IPS-15b (cell line): ENCODE measurements around the gene SKA3.
"Not testable (repeated sequence)": the region's sequence is repeated elsewhere in the genome, so short reads cannot be mapped to it uniquely, and the experiment has no call there.

Source experiments
- H3K27me3 ChIP-seq: one replicate; pipeline ENCODE4 v1.6.1; 2013; ENCODE audit warnings: low read length; ENCODE audit not compliant: control insufficient read depth, insufficient read depth
- H3K36me3 ChIP-seq: one replicate; pipeline ENCODE4 v1.6.1; 2013; ENCODE audit warnings: low read length; ENCODE audit not compliant: control insufficient read depth, insufficient read depth
- H3K4me1 ChIP-seq: one replicate; pipeline ENCODE4 v1.6.1; 2013; ENCODE audit warnings: mild to moderate bottlenecking, low read length; ENCODE audit not compliant: control insufficient read depth, insufficient read depth
- H3K4me3 ChIP-seq: one replicate; pipeline ENCODE4 v1.5.1; 2013; ENCODE audit warnings: low read depth, low read length
- H3K9ac ChIP-seq: one replicate; pipeline ENCODE4 v1.6.1; 2013; ENCODE audit warnings: low read depth, mild to moderate bottlenecking, low read length
- H3K9me3 ChIP-seq: one replicate; pipeline ENCODE4 v1.6.1; 2013; ENCODE audit warnings: mild to moderate bottlenecking, low read length; ENCODE audit not compliant: control insufficient read depth, insufficient read depth

SKA3 gene

DNA sequence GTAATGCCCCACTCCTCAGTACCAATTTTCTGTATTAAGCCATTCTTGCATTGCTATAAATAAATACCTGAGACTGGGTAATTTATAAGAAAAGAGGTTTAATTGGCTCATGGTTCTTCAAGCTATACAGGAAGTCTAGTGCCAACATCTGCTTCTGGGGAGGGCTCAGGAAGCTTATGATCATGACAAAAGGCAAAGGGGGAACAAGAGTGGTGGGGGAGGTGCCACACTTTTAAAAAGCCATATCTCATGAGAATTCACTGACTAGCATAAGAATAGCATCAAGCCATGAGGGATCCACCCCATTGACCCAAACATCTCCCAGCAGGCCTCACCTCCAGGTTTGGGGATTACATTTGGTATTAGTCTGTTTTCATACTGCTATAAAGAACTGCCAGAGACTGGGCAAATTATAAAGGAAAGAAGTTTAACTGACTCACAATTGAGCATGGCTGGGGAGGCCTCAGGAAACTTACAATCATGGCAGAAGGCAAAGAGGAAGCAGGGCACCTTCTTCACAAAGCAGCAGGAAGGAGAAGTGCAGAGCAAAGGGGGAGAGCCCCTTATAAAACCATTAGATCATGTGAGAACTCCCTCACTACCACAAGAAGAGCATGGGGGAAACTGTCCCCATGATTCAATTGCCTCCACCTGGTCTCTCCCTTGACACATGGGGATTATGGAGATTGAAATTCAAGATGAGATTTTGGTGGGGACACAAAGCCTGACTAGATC lies 25.3 kb upstream of the SKA3 start:
- H3K4me3 ChIP-seq, H3K27me3 ChIP-seq, H3K4me1 ChIP-seq, H3K36me3 ChIP-seq, H3K9me3 ChIP-seq, H3K9ac ChIP-seq: not testable (repeated sequence)

DNA sequence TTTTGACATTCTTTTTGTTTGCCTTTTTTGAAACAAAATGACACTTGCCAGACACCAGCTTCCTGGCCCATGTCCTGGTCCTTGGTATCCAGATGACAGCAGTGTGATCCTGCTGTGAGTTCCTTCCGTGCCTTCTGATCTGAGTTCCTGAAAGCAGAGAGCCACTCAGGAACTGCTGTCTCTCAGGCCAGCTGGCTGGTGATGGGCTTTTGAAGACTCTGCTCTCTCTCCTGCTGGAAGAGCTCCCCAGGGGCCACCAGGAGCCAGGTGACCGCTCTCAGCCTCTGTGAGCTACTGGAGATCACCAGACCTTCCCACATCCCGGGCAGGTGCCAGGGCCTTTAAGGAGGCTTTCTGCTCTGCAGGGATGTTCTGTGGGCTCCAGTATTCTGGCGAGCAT lies 22.0 kb upstream of the SKA3 start:
- H3K4me1 ChIP-seq, H3K9ac ChIP-seq, H3K27me3 ChIP-seq, H3K36me3 ChIP-seq, H3K4me3 ChIP-seq, H3K9me3 ChIP-seq: not testable (repeated sequence)

DNA sequence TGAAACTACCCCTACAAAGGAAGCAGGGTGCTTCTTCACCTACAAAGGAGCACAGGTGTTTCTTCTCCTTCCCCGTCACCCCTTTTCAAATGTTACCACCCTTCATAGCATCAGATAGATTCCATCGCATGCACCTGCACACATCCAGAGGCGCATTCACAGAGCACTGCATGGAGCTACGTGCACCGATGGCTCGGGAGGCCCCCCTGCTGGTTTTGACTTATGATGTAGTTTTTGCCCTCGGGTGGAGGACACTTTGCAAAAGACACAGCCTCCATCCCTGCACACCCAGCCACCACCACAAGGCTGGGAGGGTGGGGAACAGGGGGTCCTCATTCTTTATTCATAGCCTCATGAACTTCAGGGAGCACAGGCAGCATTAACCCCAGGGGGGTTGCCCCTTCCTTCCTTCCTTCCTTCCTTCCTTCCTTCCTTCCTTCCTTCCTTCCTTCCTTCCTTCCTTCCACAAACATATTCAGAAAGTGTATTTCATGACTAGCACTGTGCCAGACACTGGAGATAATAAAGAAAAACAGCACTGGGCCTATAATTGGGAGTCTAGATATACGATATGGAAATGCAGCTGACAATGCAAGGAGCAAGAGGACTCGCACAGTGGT lies 21.4 kb upstream of the SKA3 start:
- not testable (repeated sequence) for H3K4me3 ChIP-seq, H3K4me1 ChIP-seq, H3K27me3 ChIP-seq, H3K36me3 ChIP-seq, H3K9ac ChIP-seq, H3K9me3 ChIP-seq

DNA sequence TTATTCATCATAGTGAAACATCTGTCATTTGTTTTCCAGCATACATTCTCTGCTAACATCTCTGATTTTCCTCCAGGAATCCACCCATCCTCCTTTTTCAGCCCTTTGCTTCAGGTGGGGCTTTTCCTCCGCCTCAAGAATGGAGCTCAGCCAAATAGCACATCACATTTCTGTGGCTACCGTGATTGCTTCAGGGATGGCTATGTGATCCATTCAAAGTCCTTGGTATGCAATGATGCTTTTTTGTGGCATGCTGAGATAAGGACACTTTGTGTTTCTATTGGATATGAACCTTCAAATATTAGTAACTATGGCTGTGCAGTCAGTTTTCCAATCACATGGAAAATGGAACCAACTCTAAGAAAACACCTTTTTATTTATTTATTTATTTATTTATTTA lies 18.4 kb upstream of the SKA3 start:
- not testable (repeated sequence) for H3K9me3 ChIP-seq, H3K4me1 ChIP-seq, H3K27me3 ChIP-seq, H3K4me3 ChIP-seq, H3K36me3 ChIP-seq, H3K9ac ChIP-seq

DNA sequence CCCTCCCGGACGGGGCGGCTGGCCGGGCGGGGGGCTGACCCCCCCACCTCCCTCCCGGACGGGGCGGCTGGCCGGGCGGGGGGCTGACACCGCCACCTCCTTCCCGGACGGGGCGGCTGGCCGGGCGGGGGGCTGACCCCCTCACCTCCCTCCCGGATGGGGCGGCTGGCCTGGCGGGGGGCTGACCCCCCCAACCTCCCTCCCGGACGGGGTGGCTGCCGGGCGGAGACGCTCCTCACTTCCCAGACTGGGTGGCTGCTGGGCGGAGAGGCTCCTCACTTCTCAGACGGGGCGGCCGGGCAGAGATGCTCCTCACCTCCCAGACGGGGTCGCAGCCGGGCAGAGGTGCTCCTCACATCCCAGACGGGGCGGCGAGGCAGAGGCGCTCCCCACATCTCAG lies 10.1 kb upstream of the SKA3 start:
- H3K4me3 ChIP-seq, H3K9ac ChIP-seq, H3K36me3 ChIP-seq, H3K4me1 ChIP-seq, H3K9me3 ChIP-seq, H3K27me3 ChIP-seq: not testable (repeated sequence)

DNA sequence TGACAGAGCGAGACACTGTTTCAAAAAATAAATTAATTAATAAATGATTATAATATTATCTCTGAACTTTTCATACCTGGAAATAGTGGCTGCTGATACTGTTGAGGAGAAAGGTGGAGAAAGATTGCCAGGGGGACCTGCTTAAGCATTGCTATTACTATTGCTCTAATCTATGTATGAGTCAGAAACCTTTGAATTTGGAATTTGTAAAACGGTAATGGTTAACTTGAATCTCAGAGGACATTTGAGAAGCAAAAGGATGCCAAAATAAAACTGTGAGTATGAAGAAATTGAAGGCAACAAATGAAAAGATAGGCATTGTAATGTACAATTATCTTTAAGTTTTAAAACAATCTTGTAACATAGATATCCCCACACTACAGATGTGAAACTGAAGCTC lies 5.3 kb upstream of the SKA3 start:
- no peaks in the 10 kb centered on the region for H3K36me3 ChIP-seq
- no peak overlapping the region for H3K9ac ChIP-seq
- no peaks in the 10 kb centered on the region for H3K9me3 ChIP-seq
- H3K4me1 ChIP-seq = no peaks in the 10 kb centered on the region
- H3K4me3 ChIP-seq = no peak overlapping the region
- H3K27me3 ChIP-seq = no peaks in the 10 kb centered on the region

DNA sequence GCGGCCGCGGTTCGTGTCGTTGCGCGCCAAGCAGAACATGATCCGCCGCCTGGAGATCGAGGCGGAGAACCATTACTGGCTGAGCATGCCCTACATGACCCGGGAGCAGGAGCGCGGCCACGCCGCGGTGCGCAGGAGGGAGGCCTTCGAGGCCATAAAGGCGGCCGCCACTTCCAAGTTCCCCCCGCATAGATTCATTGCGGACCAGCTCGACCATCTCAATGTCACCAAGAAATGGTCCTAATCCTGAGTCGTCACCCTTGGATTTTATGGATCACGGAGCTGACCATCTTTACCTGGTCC lies 581 bp upstream of the SKA3 start:
- Histone ChIP-seq H3K27me3 (no peaks in the 10 kb centered on the region), H3K9ac (peak overlapping the region; percentile 98), H3K36me3 (no peaks in the 10 kb centered on the region), H3K4me1 (peaks cover 4% of the 10 kb centered on the region), H3K4me3 (peak overlapping the region; percentile 58), H3K9me3 (no peaks in the 10 kb centered on the region)

DNA sequence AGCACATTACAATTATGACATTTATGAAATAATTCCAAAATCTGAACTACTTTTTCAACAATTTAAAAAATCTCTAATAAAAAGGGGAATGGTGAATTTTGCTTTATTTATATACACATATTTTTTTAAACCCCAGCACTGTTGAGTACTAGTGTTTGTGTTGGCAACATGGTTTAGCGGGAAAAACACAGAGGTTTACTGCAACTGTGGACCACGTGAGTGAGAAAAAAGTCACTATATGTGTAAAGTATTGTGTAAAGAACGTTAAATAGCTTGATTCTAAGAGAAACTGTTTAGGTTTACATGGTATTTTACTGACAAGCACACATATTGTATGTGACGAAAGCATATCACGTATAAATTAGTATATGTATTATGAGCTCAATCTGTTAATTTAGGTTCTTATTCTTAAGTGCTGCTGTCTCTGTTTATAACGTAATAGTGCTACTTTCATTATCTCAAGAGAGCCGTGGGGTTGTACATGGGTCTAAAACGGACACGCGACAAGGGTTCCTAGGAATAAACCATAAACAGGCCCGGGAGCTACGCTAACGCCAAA lies 617 bp downstream of the SKA3 start:
- H3K9ac ChIP-seq = peak overlapping the region; percentile 98
- peak overlapping the region; percentile 58 for H3K4me3 ChIP-seq
- no peaks in the 10 kb centered on the region for H3K27me3 ChIP-seq
- H3K36me3 ChIP-seq = peaks cover 5% of the 10 kb centered on the region
- H3K9me3 ChIP-seq = no peaks in the 10 kb centered on the region
- peaks cover 4% of the 10 kb centered on the region for H3K4me1 ChIP-seq

DNA sequence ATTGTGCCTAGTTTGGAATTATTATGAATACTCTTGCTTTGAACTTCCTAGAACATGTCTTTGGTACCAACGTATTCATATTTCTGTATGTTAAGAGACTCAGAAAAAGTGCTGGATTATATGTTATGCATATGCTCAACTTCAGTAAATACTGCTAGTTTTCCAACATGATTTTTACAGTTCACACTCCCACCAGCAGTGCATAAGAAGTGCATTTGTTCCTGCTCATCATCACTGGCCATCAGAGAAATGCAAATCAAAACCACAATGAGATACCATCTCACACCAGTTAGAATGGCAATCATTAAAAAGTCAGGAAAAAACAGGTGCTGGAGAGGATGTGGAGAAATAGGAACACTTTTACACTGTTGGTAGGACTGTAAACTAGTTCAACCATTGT lies 2.6 kb downstream of the SKA3 start:
- H3K9me3 ChIP-seq, H3K9ac ChIP-seq, H3K4me3 ChIP-seq, H3K27me3 ChIP-seq, H3K4me1 ChIP-seq: not testable (repeated sequence)
- peaks cover 12% of the 10 kb centered on the region for H3K36me3 ChIP-seq

DNA sequence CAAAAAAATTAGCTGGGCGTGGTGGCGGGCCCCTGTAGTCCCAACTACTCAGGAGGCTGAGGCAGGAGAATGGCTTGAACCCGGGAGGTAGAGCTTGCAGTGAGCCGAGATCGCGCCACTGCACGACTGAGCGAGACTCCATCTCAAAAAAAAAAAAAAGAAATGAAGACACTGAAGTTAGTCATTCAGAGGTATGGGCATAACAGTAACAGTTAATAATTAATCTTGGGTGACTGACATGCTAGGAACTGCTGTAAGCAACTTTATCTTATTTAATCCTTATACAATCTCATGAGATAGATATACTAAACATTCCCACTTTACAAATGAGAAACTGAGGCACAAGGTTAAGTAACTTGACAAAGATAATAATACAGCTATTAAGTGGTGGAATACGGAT lies 4.9 kb downstream of the SKA3 start:
- Histone ChIP-seq H3K4me3 (no peak overlapping the region), H3K27me3 (no peaks in the 10 kb centered on the region), H3K9ac (no peak overlapping the region), H3K9me3 (no peaks in the 10 kb centered on the region), H3K4me1 (peaks cover 4% of the 10 kb centered on the region), H3K36me3 (peaks cover 15% of the 10 kb centered on the region)

DNA sequence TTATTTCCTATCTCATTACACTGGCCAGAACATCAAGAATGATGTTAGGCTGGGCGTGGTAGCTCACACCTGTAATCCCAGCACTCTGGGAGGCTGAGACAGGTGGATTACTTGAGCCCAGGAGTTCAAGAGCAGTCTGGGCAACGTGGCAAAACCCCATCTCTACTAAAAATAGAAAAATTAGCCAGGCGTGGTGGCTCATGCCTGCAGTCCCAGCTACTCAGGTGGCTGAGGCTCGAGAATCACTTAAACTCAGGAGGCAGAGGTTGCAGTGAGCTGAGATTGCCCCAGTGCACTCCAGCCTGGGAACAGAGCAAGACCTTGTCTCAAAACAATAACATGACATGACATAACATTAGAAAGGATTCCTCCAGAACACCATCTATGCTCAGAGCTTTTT lies 10.7 kb downstream of the SKA3 start:
- not testable (repeated sequence) for H3K27me3 ChIP-seq, H3K9ac ChIP-seq, H3K9me3 ChIP-seq, H3K4me1 ChIP-seq, H3K4me3 ChIP-seq
- peaks cover 21% of the 10 kb centered on the region for H3K36me3 ChIP-seq

DNA sequence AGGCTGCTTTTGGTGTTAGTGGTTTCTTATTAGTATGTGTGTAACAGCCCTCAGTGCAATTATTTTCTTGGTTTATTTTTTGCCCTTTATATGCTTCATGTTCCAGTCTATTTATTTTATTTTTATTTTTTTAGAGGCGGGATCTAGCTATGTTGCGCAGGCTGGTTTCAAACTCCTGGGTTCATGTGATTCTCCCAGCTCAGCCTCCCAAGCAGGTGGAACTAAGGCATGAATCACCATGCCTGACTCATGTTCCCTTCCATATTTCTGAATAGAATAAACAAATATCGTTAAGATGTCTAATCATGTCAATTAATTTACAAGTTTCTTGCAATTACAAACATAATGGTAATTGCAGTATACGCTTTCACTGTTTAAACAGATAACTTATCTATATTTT lies 11.7 kb downstream of the SKA3 start:
- Histone ChIP-seq H3K36me3 (peaks cover 20% of the 10 kb centered on the region), H3K4me1 (no peaks in the 10 kb centered on the region), H3K4me3 (no peak overlapping the region), H3K27me3 (no peaks in the 10 kb centered on the region), H3K9me3 (no peaks in the 10 kb centered on the region), H3K9ac (no peak overlapping the region)
